Activated CD4-positive, CD25-positive, alpha-beta regulatory T cell (primary cell): ENCODE results near the gene ZSCAN5C.
A peak's percentile ranks its signal among the peaks of the same experiment; 100 is the strongest.
"Not testable (repeated sequence)": the region's sequence is repeated elsewhere in the genome, so short reads cannot be mapped to it uniquely, and the experiment has no call there.

Experiments used
- DNase-seq, 4 experiments: peaks; one replicate each; lab custom pipeline; 2025; lab: John Stamatoyannopoulos, UW

Gene ZSCAN5C

GRCh38 chr19:56191711-56192110 lies 10.4 kb upstream of the ZSCAN5C start:
- no peak for DNase-seq

- no peak for DNase-seq
These were observed 8.0 kb upstream of the ZSCAN5C start for GRCh38 chr19:56193981-56194640.

- DNase-seq: not testable (repeated sequence)
These were observed 4.4 kb upstream of the ZSCAN5C start, which contains the start of gene ZSCAN5B for GRCh38 chr19:56197646-56198045. Gene ZSCAN5B (minus strand): TSS chr19:56197783. CDS start chr19:56193052, 4,731 bp downstream.

- no peak for DNase-seq
These were observed 2.4 kb upstream of the ZSCAN5C start for GRCh38 chr19:56199687-56200086.

- DNase-seq: not testable (repeated sequence)
These were observed 5.5 kb downstream of the ZSCAN5C start for GRCh38 chr19:56207581-56207980.

GRCh38 chr19:56209091-56209490 lies 7.0 kb downstream of the ZSCAN5C start:
- no peak for DNase-seq

- not testable (repeated sequence) for DNase-seq
These were observed 8.0 kb downstream of the ZSCAN5C start for GRCh38 chr19:56210036-56210435.

- DNase-seq: no peak
These were observed 9.6 kb downstream of the ZSCAN5C start for GRCh38 chr19:56211718-56212117.

- no peak for DNase-seq
These were observed 15.2 kb downstream of the ZSCAN5C start for GRCh38 chr19:56217039-56217949.

- DNase-seq: no peak
These were observed 16.9 kb downstream of the ZSCAN5C start for GRCh38 chr19:56218961-56219360.

GRCh38 chr19:56221442-56221841 lies 19.4 kb downstream of the ZSCAN5C start:
- DNase-seq: not testable (repeated sequence)

- no peak for DNase-seq
These were observed 19.8 kb downstream of the ZSCAN5C start for GRCh38 chr19:56221851-56222250.

- DNase-seq: no peak
These were observed 20.8 kb downstream of the ZSCAN5C start for GRCh38 chr19:56222901-56223300.

GRCh38 chr19:56223481-56223880 lies 21.4 kb downstream of the ZSCAN5C start:
- no peak for DNase-seq

GRCh38 chr19:56245121-56245740 lies 43.2 kb downstream of the ZSCAN5C start:
- DNase-seq: no peak

GRCh38 chr19:56245764-56246163 lies 43.7 kb downstream of the ZSCAN5C start:
- DNase-seq: not testable (repeated sequence)

- DNase-seq: not testable (repeated sequence)
These were observed 46.8 kb downstream of the ZSCAN5C start for GRCh38 chr19:56248736-56249338.

GRCh38 chr19:56252699-56253422 lies 50.8 kb downstream of the ZSCAN5C start:
- peak; percentile 13 to 61 (median 42) for DNase-seq

GRCh38 chr19:56253737-56254136 lies 51.7 kb downstream of the ZSCAN5C start:
- DNase-seq: no peak

- DNase-seq: no peak
These were observed 56.2 kb downstream of the ZSCAN5C start for GRCh38 chr19:56258272-56258671.
